Endothelial cell of umbilical vein (primary cell): ENCODE results near the gene SLC25A22. TPM values are rescaled to one million over a fixed set of nuclear protein-coding genes. Genes with fewer than 3 reads are reported as not detected.

ENCODE experiments used
- BruUV-seq: library from RNA; stranded (reverse); fragments of 400-500 nt; replicated peaks from 2 replicates; lab custom pipeline; 2021; lab: Mats Ljungman, UMichigan
- CTCF ChIA-PET: fragments of 300-600, 350-600 bp; sonication (Branson Sonifier 250); formaldehyde crosslinking; loops from one replicate; lab custom pipeline; 2021; ENCODE audit warnings: antibody characterized with exemption, inconsistent platforms; lab: Charles Lee
- POLR2A ChIA-PET: fragments of 300-600, 350-600 bp; sonication (Branson Sonifier 250); formaldehyde crosslinking; loops from one replicate; lab custom pipeline; 2021; ENCODE audit warnings: antibody characterized with exemption, inconsistent platforms; lab: Charles Lee
- DNase-seq: peaks from one replicate; pipeline ENCODE4 v3.0.0-alpha.2; 2011; ENCODE audit warnings: low read depth, low spot score
- FAIRE-seq: peaks from 2 replicates; lab custom pipeline; 2011; peaks lifted over from hg19 to GRCh38; lab: Jason Lieb, UNC
- H2AFZ ChIP-seq: 2 replicates; pipeline ENCODE4 v1.6.0; 2012; ENCODE audit warnings: low read depth, low read length, control low read depth, inconsistent platforms
- H3K27ac ChIP-seq: 2 replicates; pipeline ENCODE4 v1.5.1; 2011; ENCODE audit warnings: low read depth, mild to moderate bottlenecking, control low read depth, low read length, moderate library complexity; ENCODE audit not compliant: insufficient read depth
- H3K27me3 ChIP-seq, 2 experiments: 2 replicates each; pipeline versions ENCODE4 v1.6.0 to v1.6.1; 2011; ENCODE audit warnings: low read length in 2 of 2, mixed read lengths in 1 of 2; ENCODE audit not compliant: control insufficient read depth in 2 of 2, insufficient read depth in 2 of 2
- H3K36me3 ChIP-seq, 2 experiments: 2 replicates in 1 of 2; 3 replicates in 1 of 2; pipeline ENCODE4 v1.5.1; 2011; ENCODE audit warnings: low read length in 2 of 2, mild to moderate bottlenecking in 1 of 2, moderate library complexity in 1 of 2; ENCODE audit not compliant: control insufficient read depth in 2 of 2, insufficient read depth in 2 of 2; ENCODE audit errors: extremely low read depth in 1 of 2
- H3K4me1 ChIP-seq: 3 replicates; pipeline ENCODE4 v1.5.1; 2011; ENCODE audit warnings: mild to moderate bottlenecking, low read length; ENCODE audit not compliant: control insufficient read depth, insufficient read depth; ENCODE audit errors: extremely low read depth
- H3K4me2 ChIP-seq: 2 replicates; pipeline ENCODE4 v1.6.1; 2011; ENCODE audit warnings: low read length, control low read depth, mixed read lengths; ENCODE audit not compliant: insufficient read depth
- H3K4me3 ChIP-seq, 3 experiments: fragments of 200-600 bp in 1 of 3; sonication (generic), shearing (Covaris generic) in 1 of 3; replicated peaks in 1 of 3; 2 replicates each; pipeline ENCODE4 v1.5.1; 2011 to 2016; ENCODE audit warnings: control low read depth in 3 of 3, low read length in 3 of 3, mild to moderate bottlenecking in 2 of 3, inconsistent platforms in 1 of 3, low read depth in 1 of 3, moderate library complexity in 1 of 3; ENCODE audit not compliant: insufficient read depth in 1 of 3
- H3K79me2 ChIP-seq: 2 replicates; pipeline ENCODE4 v1.6.0; 2012; ENCODE audit warnings: low read length, inconsistent platforms; ENCODE audit not compliant: control insufficient read depth, insufficient read depth
- H3K9ac ChIP-seq: replicated peaks from 2 replicates; pipeline ENCODE3; 2011; ENCODE audit warnings: low read length, control low read depth; ENCODE audit not compliant: insufficient read depth; ENCODE audit errors: extremely low read depth
- H3K9me1 ChIP-seq: replicated peaks from 3 replicates; pipeline ENCODE4 v1.6.0; 2011; ENCODE audit warnings: mild to moderate bottlenecking, low read length; ENCODE audit not compliant: control insufficient read depth, insufficient read depth; ENCODE audit errors: extremely low read depth
- H3K9me3 ChIP-seq: replicated peaks from 2 replicates; pipeline ENCODE4 v1.5.1; 2012; ENCODE audit warnings: low read length, inconsistent platforms; ENCODE audit not compliant: control insufficient read depth, insufficient read depth
- H4K20me1 ChIP-seq: replicated peaks from 2 replicates; pipeline ENCODE3; 2011; ENCODE audit warnings: mild to moderate bottlenecking, low read length; ENCODE audit not compliant: control insufficient read depth, insufficient read depth; ENCODE audit errors: extremely low read depth
- CTCF ChIP-seq, 2 donors: IDR thresholded peaks; 1 replicate in 1 of 2; 2 replicates in 1 of 2; pipeline ENCODE4 v1.5.1; 2011; ENCODE audit warnings: low read length in 2 of 2, mild to moderate bottlenecking in 2 of 2, moderate library complexity in 2 of 2, control low read depth in 1 of 2, inconsistent platforms in 1 of 2, low read depth in 1 of 2; ENCODE audit not compliant: insufficient read depth in 1 of 2; ENCODE audit errors: extremely low read depth in 1 of 2
- EZH2 ChIP-seq: IDR thresholded peaks from 2 replicates; pipeline ENCODE4 v1.6.1; 2012; ENCODE audit warnings: borderline replicate concordance, low read depth, mild to moderate bottlenecking, moderate library complexity, low read length, inconsistent platforms; ENCODE audit not compliant: severe bottlenecking
- FOS ChIP-seq: IDR thresholded peaks from 2 replicates; pipeline ENCODE4 v1.6.1; 2011; ENCODE audit warnings: mild to moderate bottlenecking, low read length, moderate library complexity, borderline replicate concordance; ENCODE audit not compliant: insufficient read depth
- GATA2 ChIP-seq: IDR thresholded peaks from 2 replicates; pipeline ENCODE4 v1.7.0; 2011; ENCODE audit warnings: low read depth, mild to moderate bottlenecking, moderate library complexity, mixed read lengths, low read length; ENCODE audit not compliant: insufficient read length, insufficient read depth
- JUN ChIP-seq: IDR thresholded peaks from 2 replicates; pipeline ENCODE4 v1.6.1; 2011; ENCODE audit warnings: borderline replicate concordance, low read depth; ENCODE audit not compliant: insufficient read length, insufficient read depth
- MAX ChIP-seq: IDR thresholded peaks from 2 replicates; pipeline ENCODE4 v1.6.1; 2011; ENCODE audit not compliant: insufficient read depth, insufficient read length
- MYC ChIP-seq: IDR thresholded peaks from one replicate; pipeline ENCODE4 v1.6.1; 2011; ENCODE audit warnings: mild to moderate bottlenecking, low read depth, low read length
- POLR2A ChIP-seq: IDR thresholded peaks from 2 replicates; pipeline ENCODE4 v1.6.1; 2012; ENCODE audit warnings: low read depth, mild to moderate bottlenecking, control low read depth, low read length
- POLR2AphosphoS5 ChIP-seq: IDR thresholded peaks from 2 replicates; pipeline ENCODE4 v1.6.1; 2012; ENCODE audit warnings: low read depth, mild to moderate bottlenecking, control low read depth, low read length, moderate library complexity; ENCODE audit not compliant: insufficient read depth
- dilution Hi-C: fragments of 300-500 bp; cut with MboI; formaldehyde crosslinking; loops from one replicate; pipeline ENCODE4 v1.15.0; 2019; ENCODE audit warnings: low sequenced_read_pairs; ENCODE audit not compliant: extremely low pct_ligation_motif_present
- intact Hi-C: fragments of 100-400 bp; cut with micrococcal nuclease; formaldehyde crosslinking; loops from one replicate; pipeline ENCODE4 v1.10.0; 2022
- polyA plus RNA-seq, 4 experiments: library from polyadenylated mRNA; depleted of rRNA in 3 of 4; stranded (reverse) in 3 of 4; unstranded in 1 of 4; fragments of >200 nt; gene quantifications; 2 replicates each; pipeline versions ENCODE4 v1.2.1 to v1.2.3, GENCODE V29; 2011 to 2012; ENCODE audit warnings: missing spikeins in 1 of 4
- total RNA-seq: library from RNA; stranded (reverse); gene quantifications from 2 replicates; pipeline ENCODE4 v1.2.3, GENCODE V29; 2021

Gene SLC25A22
- total and polyA plus RNA-seq, 2 donors (not counting 3 experiments of a cell fraction or from before 2014, with no cell fraction given): 24.5 to 24.9 TPM

GRCh38 chr11:845872-846495, 47.9 kb upstream of the SLC25A22 start:
- CTCF ChIA-PET: interaction anchor here (1.2 to 3.3 kb wide), 2 partner anchors 12 to 52 kb away, joined by 3 to 19 read pairs; partner anchors contain the start of gene CD151
- intact Hi-C loops (loop anchor here (2.0 to 5.0 kb wide), 2 partner anchors 65 to 131 kb away; partner anchors contain the start of gene CHID1), dilution Hi-C loops (no loop called here)
- no TSS peak for BruUV-seq
- Histone ChIP-seq H3K4me3 (no peak overlapping the region), H3K36me3 (peaks cover 0 to under 1% of the 10 kb centered on the region in 2 experiments), H4K20me1 (no peaks in the 10 kb centered on the region), H3K9me1 (no peaks in the 10 kb centered on the region), H3K27ac (peak overlapping the region; percentile 83), H3K9ac (no peak overlapping the region), H3K4me1 (peaks cover 33% of the 10 kb centered on the region), H3K79me2 (peaks cover 26% of the 10 kb centered on the region), H3K4me2 (no peak overlapping the region), H2AFZ (no peak overlapping the region), H3K9me3 (no peaks in the 10 kb centered on the region), H3K27me3 (no peaks in the 10 kb centered on the region)
- FAIRE-seq (no peak), DNase-seq (peak; percentile 46)
- POLR2A ChIA-PET: no interaction called here
- TF ChIP-seq EZH2 (no peak), POLR2AphosphoS5 (peak; percentile 40)

- FAIRE-seq: peak; percentile 96
- Histone ChIP-seq H3K9ac (peak overlapping the region; percentile 68), H3K27me3 (no peaks in the 10 kb centered on the region), H3K4me1 (peaks cover 39% of the 10 kb centered on the region), H3K79me2 (peaks cover 36% of the 10 kb centered on the region), H3K27ac (peak overlapping the region; percentile 83), H4K20me1 (no peaks in the 10 kb centered on the region), H2AFZ (no peak overlapping the region), H3K9me3 (no peaks in the 10 kb centered on the region), H3K36me3 (peaks cover 2 to 5% of the 10 kb centered on the region in 2 experiments), H3K9me1 (no peaks in the 10 kb centered on the region), H3K4me3 (peak overlapping the region in 1 of 3 experiments; percentile 23), H3K4me2 (peak overlapping the region; percentile 44)
- CTCF ChIA-PET: interaction anchor here (0.6 to 3.3 kb wide), 4 partner anchors 11 to 206 kb away, joined by 3 to 19 read pairs (median 6); partner anchors contain the start of gene CD151
- intact Hi-C loops: loop anchor here (1.0 to 5.0 kb wide), 4 partner anchors 10 to 132 kb away; partner anchors contain the start of genes CHID1 and RPLP2
- peak; percentile 92 for DNase-seq
- TF ChIP-seq MYC (no peak), EZH2 (no peak), CTCF (IDR thresholded peaks at IDR 0.05; ENCODE audit: extremely low read depth in 1 of 2, insufficient read depth in 1 of 2, low read depth in 1 of 2, low read length in 2 of 2) (no peak), FOS (no peak), JUN (no peak), GATA2 (no peak), MAX (no peak), POLR2AphosphoS5 (no peak), POLR2A (no peak)
- TSS peak; percentile 2 for BruUV-seq
- POLR2A ChIA-PET: interaction anchor here (0.5 to 3.8 kb wide), 6 partner anchors 11 to 58 kb away, joined by 3 to 25 read pairs (median 5); partner anchors contain the start of genes CD151 and PNPLA2
- dilution Hi-C loops: no loop called here
Measured at GRCh38 chr11:844693-845644, 46.9 kb upstream of the SLC25A22 start.
